ENCODE data around the gene NR1D1.

Gene NR1D1

DNA sequence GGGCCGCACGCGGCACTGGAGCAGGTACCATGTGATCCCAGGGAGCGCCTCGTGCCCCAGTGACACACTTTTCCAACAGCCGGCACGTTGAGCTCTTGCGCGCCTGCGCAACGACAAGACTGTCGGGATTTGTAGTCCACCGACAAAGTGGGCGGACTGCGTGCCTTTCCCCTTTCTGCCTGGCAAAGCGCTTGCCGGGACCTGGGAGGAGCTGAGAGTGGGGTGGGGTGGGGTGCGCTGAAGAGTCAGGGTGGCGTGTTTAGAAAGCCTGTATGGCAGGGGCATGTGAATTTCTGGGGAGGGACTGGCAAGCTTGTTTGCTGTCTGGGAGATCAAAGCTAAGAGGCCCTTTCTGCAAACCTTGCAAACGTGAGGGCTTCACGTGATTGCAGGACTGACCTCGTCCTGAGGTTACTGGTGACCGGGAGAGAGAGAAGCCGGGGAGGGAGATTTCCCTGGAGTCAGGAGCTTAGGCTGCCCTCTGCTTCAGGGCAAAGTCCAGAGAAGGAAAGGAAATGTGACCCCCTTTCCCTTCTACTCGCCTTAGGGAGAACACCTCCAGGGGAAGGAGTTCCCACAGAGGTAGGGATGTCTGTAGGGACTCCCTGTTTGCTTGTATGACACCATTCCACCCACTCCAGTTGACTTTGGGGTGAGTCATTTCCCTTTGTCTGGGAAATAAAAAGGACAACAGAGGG is 429 bp upstream of the NR1D1 start (continued):
- TF ChIP-seq ZNF138 (tag by site-specific recombination; IDR thresholded peaks at IDR 0.05; ENCODE audit: borderline replicate concordance) (no peak), ZNF792 (tag by site-specific recombination; IDR thresholded peaks at IDR 0.05) (no peak), SP7 (tag by site-specific recombination; IDR thresholded peaks at IDR 0.05) (peak; percentile 66; the same call in 1 of the 2 replicates), ZFP41 (tag by site-specific recombination; IDR thresholded peaks at IDR 0.05; ENCODE audit: borderline replicate concordance) (no peak), ZNF350 (tag by site-specific recombination; IDR thresholded peaks at IDR 0.05) (no peak), SCRT2 (tag by site-specific recombination; IDR thresholded peaks at IDR 0.05) (no peak), BCL11A (tag by site-specific recombination; IDR thresholded peaks at IDR 0.05; ENCODE audit: low read depth) (no peak), ZNF623 (tag by site-specific recombination; IDR thresholded peaks at IDR 0.05) (0 out of 2 replicates have a peak, but pooled peaks have one; percentile 11), ZNF768 (tag by site-specific recombination; IDR thresholded peaks at IDR 0.05) (no peak), OVOL3 (tag by site-specific recombination; IDR thresholded peaks at IDR 0.05) (no peak), ZEB2 (tag by site-specific recombination; IDR thresholded peaks at IDR 0.05) (0 out of 2 replicates have a peak, but pooled peaks have one; percentile 20), ZNF843 (tag by site-specific recombination; IDR thresholded peaks at IDR 0.05) (no peak), ZSCAN4 (tag by site-specific recombination; IDR thresholded peaks at IDR 0.05) (no peak), ZNF670 (tag by site-specific recombination; IDR thresholded peaks at IDR 0.05; ENCODE audit: low read depth) (no peak), SP3 (tag by site-specific recombination; IDR thresholded peaks at IDR 0.05) (peak; percentile 94), ZFP37 (tag by site-specific recombination; IDR thresholded peaks at IDR 0.05) (no peak), ZNF747 (tag by site-specific recombination; IDR thresholded peaks at IDR 0.05) (no peak), SALL2 (tag by site-specific recombination; IDR thresholded peaks at IDR 0.05; ENCODE audit: borderline replicate concordance) (no peak), ZNF174 (tag by site-specific recombination; IDR thresholded peaks at IDR 0.05) (no peak), ZNF449 (tag by site-specific recombination; IDR thresholded peaks at IDR 0.05) (no peak), ZBTB21 (tag by site-specific recombination; IDR thresholded peaks at IDR 0.05) (0 out of 2 replicates have a peak, but pooled peaks have one; percentile 40), ZFP69B (tag by site-specific recombination; IDR thresholded peaks at IDR 0.05) (0 out of 2 replicates have a peak, but pooled peaks have one; percentile 37), ZNF341 (tag by site-specific recombination; IDR thresholded peaks at IDR 0.05; ENCODE audit: low read depth) (peak; percentile 94), ZFHX2 (tag by site-specific recombination; conservative IDR thresholded peaks at IDR 0.05) (peak; percentile 72), ZNF423 (tag by site-specific recombination; IDR thresholded peaks at IDR 0.05) (no peak), TRIM28 (IDR thresholded peaks at IDR 0.05; ENCODE audit: borderline replicate concordance, low read length) (peak; percentile 79; the same call in 1 of the 2 replicates), ZBTB48 (tag by site-specific recombination; IDR thresholded peaks at IDR 0.05) (peak; percentile 94)
- TF ChIP-seq, protein P1, sequence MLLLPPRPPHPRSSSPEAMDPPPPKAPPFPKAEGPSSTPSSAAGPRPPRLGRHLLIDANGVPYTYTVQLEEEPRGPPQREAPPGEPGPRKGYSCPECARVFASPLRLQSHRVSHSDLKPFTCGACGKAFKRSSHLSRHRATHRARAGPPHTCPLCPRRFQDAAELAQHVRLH (tag by site-specific recombination; IDR thresholded peaks at IDR 0.05), result no peak
- TF ChIP-seq, protein P2, sequence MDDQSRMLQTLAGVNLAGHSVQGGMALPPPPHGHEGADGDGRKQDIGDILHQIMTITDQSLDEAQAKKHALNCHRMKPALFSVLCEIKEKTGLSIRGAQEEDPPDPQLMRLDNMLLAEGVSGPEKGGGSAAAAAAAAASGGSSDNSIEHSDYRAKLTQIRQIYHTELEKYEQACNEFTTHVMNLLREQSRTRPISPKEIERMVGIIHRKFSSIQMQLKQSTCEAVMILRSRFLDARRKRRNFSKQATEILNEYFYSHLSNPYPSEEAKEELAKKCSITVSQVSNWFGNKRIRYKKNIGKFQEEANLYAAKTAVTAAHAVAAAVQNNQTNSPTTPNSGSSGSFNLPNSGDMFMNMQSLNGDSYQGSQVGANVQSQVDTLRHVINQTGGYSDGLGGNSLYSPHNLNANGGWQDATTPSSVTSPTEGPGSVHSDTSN (CRISPR knock-in tag; IDR thresholded peaks at IDR 0.05), result no peak
- TF ChIP-seq, protein P3, sequence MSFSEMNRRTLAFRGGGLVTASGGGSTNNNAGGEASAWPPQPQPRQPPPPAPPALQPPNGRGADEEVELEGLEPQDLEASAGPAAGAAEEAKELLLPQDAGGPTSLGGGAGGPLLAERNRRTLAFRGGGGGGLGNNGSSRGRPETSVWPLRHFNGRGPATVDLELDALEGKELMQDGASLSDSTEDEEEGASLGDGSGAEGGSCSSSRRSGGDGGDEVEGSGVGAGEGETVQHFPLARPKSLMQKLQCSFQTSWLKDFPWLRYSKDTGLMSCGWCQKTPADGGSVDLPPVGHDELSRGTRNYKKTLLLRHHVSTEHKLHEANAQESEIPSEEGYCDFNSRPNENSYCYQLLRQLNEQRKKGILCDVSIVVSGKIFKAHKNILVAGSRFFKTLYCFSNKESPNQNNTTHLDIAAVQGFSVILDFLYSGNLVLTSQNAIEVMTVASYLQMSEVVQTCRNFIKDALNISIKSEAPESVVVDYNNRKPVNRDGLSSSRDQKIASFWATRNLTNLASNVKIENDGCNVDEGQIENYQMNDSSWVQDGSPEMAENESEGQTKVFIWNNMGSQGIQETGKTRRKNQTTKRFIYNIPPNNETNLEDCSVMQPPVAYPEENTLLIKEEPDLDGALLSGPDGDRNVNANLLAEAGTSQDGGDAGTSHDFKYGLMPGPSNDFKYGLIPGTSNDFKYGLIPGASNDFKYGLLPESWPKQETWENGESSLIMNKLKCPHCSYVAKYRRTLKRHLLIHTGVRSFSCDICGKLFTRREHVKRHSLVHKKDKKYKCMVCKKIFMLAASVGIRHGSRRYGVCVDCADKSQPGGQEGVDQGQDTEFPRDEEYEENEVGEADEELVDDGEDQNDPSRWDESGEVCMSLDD (tag by site-specific recombination; IDR thresholded peaks at IDR 0.05), result peak; percentile 49
- TF ChIP-seq, protein P4, sequence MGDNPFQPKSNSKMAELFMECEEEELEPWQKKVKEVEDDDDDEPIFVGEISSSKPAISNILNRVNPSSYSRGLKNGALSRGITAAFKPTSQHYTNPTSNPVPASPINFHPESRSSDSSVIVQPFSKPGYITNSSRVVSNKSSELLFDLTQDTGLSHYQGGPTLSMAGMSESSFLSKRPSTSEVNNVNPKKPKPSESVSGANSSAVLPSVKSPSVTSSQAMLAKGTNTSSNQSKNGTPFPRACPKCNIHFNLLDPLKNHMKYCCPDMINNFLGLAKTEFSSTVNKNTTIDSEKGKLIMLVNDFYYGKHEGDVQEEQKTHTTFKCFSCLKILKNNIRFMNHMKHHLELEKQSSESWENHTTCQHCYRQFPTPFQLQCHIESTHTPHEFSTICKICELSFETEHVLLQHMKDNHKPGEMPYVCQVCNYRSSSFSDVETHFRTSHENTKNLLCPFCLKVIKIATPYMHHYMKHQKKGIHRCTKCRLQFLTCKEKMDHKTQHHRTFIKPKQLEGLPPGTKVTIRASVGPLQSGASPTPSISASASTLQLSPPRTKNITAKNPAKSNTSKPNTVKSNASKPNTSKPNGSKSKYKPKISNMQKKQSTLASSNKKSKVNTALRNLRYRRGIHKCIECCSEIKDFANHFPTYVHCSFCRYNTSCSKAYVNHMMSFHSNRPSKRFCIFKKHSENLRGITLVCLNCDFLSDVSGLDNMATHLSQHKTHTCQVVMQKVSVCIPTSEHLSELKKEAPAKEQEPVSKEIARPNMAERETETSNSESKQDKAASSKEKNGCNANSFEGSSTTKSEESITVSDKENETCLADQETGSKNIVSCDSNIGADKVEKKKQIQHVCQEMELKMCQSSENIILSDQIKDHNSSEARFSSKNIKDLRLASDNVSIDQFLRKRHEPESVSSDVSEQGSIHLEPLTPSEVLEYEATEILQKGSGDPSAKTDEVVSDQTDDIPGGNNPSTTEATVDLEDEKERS (tag by site-specific recombination; IDR thresholded peaks at IDR 0.05), result 0 out of 2 replicates have a peak, but pooled peaks have one; percentile 22

Measured in HEK293 (cell line).